DMS 273 (cell line): ENCODE data around the gene GATAD2A.
A peak's percentile ranks its signal among the peaks of the same experiment; 100 is the strongest.

Experiments used
- DNase-seq: peaks from one replicate; lab custom pipeline; 2025; ENCODE audit not compliant: unreplicated experiment; lab: John Stamatoyannopoulos, UW

GATAD2A gene

DNA sequence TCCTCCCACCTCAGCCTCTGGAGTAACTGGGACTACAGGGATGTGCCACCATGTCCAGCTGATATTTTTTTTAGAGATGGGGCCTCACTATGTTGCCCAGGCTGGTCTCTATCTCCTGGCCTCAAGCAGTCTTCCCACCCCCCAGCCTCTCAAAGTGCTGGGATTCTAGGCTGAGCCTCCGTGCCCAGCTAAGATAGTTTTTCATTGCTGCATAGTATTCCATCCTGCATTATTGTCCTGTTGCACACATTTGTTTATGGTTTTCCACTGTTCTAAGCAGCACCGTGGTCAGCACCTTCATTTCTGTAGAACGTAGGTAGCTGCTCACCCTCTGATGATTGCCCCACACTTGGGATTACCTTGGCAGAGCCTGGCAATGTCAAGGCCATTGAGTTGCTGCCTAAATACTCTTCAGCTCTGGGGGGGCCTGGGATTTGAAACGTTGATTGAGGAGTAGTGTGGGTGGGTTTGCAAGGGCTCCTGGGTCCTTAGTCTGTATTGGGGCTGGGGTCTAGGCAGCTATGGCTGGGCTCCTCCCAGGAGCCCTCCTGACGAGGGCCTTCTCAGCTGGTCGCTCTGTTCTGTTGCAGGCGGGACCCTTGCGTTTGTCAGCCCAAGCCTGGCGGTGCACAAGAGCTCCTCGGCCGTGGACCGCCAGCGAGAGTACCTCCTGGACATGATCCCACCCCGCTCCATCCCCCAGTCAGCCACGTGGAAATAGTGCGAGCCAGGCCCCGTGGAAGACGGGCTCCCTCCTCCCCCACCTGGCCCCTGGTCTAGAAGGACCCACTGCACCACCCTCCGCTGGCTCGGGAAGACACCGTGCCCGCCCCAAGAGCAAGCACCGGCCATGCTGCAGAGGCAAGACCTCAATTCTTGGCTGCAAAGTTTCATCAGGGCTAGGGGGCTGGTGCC is 99.5 kb downstream of the GATAD2A start:
- DNase-seq, result no peak

DNA sequence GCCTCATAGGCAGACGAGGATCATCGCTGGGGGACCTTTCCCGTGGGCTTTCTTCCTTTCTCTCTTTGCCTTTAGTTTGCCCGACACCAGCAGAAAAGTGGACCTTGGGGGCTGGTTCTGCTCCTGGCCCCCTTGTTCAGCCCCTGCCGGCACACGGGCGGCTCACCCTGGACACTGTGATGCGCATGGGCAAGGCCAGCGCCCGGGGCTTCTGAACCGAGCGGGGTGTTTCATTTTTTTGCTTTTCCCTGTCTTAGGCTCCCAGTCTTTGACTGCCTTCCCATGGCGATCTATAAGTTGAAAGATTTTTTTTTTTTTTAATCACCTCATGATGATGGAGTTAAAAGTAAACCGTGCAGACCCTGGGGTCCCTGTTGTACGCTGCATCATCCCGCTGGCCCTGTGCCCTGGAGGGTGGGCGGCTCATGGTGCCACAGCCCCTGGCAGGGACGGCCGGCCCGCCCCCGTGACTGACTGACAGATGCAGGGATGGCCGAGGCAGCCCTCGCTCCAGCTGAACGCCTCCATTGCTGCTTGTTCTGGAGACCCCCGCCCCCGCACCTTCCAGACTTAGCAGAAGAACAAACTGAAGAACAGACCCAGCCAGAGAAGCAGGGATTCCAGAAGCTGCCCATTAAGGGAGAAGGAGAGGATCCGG is 100.3 kb downstream of the GATAD2A start:
- no peak for DNase-seq

DNA sequence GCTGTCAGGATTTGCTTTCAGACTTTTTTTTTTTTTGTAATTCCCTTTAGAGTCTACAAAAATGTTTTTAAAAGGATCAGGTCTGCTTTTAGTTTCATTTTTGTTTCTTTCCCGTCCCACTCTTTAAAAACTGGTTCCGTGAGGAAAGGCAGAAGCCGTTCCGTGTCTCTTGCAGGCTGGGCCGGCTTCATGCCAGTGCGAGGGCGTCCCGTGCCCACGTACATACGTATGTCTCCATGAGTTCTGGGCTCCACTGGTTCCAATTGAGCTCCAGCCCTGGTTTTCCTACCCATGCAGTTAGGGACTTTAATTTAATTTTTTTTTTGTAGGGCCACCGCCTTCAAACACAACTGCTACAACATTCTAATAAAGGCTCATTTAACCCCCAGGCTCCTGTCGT is 101.1 kb downstream of the GATAD2A start:
- no peak for DNase-seq

DNA sequence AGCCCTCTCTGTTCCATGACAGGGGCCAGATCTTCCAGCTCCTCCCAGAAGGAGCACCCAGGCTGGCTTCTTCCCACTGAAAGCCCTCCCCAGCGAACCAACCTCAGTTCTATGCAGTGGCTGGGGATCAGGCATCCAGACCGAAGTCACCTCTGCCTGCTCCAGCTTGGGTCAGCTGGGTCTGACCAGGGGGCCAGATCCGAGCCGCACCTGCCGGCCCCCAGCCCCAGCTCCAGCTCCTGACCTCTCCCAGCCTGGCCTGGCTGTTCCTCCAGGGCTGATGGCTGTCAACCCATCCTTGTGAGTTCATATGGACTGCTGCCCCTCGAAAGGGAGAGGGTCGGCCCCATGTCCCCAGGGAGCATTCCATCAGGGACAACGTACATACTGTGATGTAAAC is 101.9 kb downstream of the GATAD2A start:
- DNase-seq, result no peak

DNA sequence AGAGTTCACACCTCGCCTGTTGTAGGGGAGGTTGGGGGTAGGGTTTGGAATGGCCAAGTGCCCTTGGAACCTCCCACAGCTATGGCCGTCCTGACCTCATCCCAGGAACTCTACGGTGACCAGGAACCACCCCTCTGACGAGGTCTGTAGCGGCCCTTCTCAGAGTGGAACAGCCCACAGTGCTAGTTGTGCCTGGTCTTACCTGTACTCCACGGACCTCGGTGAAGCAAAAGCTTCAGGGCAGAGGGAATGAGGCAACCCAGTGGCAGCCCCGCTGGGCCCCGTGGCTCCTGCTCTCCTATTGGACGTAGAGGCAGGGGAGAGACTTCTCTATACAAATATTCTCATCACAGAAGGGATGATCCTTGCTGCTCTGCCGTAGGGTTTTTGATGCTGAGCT is 102.7 kb downstream of the GATAD2A start:
- DNase-seq, result no peak

DNA sequence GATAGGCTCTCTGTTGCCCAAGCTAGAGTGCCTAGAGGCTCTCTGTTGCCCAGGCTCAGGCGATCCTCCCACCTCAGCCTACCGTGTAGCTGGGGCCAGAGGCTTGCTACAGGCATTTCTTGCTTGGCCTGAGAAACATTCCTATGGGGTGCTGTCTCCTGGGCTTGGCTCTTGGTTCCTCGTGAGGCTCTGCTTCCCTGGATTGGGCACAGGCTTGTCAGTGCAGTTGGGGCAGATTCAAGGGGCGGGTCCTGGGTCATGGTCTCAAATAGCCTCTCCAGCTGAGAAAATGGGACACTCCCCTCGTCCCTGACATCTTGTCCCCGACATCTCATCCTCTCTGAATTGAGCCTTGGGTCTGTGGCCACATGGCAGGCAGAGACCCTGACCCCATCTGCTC is 105.0 kb downstream of the GATAD2A start:
- peak; percentile 74 for DNase-seq

DNA sequence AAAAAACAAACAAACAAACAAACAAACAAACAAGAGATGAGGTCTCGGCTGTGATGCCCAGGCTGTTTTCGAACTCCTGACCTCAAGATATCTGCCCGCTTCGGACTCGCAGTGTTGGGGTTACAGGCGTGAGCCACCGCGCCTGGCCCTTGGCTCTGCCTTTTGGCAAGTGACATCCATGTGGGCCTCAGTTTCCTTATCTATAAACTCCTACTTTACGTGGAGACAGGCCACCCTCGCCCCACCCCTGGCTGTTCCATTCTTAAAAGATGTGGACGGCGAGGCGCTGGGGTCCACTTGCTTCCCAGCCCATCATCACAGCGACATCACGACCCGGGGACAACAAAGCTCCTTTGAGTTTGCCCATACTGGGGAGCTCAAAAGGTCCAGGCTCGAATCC is 108.2 kb downstream of the GATAD2A start:
- no peak for DNase-seq

DNA sequence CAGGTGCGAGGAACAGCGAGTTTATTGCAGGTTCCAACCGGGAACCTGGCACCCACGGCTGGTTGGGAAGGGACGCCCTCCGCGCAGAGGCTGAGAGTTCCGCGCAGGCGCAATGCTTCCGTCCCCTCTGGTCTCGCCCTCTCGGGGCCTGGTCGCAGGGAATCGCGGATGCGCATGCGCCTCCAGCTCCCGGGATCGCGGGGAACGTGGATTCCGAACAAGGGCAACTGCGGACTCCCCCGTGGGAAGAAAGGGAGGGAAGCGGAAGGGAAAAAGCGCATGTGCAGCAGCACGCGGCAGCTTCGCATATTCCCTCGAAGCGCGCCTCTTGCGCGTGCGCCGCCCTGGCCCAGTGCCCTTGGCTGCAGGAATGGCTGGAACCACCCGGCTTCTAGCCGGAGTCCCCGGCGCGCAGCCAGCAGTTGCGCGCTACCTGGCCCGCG is 108.8 kb downstream of the GATAD2A start:
- no peak for DNase-seq

DNA sequence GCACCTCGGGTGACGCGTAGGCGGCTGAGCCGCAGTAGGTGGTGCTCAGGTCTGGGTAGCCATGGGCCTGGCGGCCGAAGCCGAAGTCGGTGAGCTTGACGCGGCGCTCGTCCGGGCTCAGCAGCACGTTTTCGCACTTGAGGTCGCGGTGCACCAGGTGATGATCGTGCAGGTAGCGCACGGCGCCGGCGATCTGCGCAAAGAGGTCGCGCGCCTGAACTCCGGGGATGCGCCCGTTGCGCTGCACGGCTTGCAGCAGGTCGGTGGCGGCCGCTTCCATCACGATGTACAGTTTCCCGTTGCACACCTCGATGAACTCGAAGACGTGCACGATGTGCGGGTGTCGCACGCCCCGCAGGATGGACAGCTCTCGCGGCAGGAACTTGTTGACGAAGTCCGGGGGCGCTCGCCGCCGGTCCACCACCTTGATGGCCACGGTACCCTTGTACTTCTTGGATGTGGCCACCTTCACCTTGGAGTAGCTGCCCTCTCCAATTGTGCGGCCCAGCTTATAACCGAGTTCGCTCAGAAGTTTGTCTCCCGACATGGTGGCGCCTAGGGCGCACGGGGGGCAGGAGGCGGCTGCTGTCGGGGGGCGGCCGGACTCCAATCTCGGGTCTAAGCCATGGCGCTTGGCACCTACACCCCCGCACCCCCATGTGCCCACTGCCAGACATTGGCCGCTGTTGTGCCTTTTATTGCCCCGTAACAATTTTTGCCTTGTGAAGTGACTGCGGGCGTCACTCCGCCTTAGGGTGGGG is 109.6 kb downstream of the GATAD2A start, which contains the start of gene TSSK6:
TSS of gene TSSK6 (minus strand) at position 668 of the 761 bp plus-strand sequence. CDS start at position 547, 121 bp downstream.
- no peak for DNase-seq

DNA sequence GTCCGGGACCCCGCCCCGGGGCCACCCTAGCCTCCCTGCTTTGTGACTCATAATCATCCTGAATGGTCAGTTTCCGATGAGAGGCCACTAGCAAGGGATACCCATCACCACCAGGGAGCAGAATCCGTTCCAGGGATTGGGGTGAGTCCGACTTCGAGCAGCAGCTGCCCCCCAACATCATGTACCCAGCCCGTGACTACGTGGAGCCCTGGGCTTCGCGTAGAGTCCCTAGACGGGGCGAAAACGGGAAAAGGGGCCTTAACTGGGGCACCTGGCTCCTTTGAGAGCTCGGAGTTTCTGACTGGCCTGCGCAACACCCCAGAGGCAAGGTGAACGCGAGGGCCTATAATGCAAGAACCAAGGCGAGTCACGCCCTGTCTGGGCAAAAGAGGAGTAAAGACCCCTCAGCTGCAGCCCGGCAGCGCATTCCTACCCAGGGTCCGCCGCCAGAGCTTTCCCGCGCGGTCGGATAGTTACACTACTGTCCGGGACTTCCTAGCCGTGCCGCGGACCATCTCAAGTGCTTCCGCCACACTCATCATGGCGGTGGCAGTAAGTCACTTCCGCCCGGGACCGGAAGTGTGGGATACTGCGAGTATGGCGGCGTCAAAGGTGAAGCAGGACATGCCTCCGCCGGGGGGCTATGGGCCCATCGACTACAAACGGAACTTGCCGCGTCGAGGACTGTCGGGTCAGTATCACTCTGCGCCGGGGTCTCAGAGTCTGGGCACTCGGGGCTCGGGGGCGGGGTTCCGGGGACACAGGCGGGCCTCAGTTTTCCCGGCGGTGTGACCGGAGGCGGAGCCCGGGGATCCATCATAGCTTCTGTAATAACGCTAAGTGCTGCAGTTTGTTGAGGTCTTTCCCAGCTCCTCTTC is 110.4 kb downstream of the GATAD2A start, which contains the start of gene NDUFA13:
TSS of gene NDUFA13 (plus strand) at position 584 of the 878 bp plus-strand sequence. CDS start at position 598, 14 bp downstream.
- peak; percentile 97 for DNase-seq

DNA sequence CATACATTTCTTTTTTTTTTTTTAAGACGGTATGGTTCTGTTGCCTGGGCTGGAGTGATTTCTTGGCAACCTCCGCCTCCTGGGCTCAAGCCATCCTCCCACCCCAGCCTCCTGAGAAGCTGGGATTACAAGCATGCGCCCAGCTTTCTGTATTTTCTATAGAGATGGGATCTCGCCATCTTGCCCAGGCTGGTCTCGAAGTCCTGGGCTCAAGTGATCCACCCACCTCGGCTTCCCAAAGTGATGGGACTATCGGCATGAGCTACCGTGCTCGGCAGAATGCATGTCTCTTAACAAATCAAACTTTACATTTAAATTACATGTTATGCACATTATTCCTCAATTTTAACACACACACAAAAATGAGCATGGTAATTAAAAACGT is 111.8 kb downstream of the GATAD2A start:
- no peak for DNase-seq

DNA sequence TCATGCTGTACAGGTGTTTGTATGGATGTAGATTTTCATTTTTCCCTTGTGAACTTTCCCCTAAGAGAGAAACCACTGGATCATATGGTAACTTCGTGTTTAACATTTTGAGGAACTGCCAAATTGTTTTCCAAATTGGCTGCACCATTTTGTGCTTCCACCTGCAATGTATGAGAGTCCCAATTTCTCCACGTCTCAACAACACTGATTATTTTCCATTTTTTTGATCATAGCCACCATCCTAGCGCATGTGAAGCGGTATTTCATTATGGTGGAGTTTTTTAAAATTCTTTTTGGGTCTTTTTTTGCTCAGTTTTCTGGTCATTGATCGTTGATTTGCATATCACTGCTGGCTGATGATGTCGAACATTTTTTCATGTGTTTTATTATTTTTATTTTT is 115.5 kb downstream of the GATAD2A start:
- no peak for DNase-seq

DNA sequence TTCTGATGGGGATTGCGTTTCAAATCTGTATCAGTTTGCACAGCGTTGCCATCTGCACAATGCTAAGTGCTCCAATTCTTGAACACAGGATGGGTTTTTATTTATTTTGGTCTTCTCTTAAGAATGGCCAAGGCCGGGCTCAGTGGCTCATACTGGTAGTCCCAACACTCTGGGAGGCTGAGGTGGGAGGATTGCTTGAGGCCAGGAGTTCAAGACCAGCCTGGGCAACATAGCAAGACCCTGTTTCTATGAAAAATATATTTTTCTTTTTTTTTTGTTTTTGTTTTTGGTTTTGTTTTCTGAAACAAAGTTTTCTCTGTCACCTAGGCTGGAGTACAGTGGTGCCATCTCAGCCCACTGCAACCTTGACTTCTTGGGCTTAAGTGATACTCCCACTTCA is 117.7 kb downstream of the GATAD2A start:
- DNase-seq, result no peak

DNA sequence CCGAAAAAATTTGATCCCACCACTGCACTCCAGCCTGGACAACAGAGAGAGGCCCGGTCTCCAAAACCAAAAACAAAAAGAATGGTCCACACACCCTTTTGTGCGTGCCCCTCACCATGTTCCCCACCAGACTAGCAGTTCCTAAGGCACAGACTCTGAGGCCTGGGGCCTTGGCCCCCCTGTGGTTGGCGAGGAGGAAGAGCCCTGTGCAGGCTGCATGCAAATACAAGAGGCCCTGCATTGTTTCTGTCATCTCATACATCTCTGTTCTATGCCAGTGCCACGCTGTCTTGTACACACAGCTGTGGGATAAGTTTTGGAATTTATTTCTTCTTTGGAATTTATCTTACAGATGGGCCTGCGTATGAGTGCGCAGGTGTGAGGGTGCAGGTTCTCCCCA is 118.6 kb downstream of the GATAD2A start:
- DNase-seq, result no peak

DNA sequence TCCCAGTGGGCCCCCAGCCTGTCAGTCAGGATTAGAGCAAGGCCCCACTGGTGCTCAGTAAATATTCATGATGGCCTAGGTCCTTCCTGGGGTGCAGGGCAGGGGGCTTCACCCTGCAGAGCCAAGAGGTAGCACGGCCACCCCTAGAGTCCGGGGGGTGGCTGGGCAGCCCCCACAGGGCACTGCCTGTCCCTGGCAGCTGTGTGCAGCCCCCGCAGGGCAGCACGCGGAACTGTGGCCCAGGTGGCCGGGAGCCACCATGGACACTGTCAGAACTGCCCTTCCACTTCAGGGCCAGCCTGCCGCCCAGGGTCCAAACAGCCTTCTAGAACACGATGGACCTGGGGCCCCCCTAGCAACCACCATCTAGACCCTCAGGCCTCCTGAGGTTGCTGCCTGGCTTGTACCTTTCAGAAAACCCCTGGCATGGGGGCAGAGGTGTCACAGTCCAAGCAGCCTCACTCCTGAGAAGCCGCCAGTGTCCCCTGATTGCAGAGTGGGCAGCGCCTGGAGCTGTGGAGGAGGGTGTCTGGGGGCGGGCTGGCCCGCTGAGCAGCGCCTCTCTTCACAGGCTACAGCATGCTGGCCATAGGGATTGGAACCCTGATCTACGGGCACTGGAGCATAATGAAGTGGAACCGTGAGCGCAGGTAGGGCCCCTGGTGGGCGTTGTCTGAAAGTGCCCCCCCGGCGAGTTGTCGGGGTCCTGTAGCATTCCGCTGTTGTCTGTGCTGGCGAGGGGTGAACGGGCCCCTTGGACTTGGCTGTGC is 120.3 kb downstream of the GATAD2A start:
- DNase-seq, result no peak

DNA sequence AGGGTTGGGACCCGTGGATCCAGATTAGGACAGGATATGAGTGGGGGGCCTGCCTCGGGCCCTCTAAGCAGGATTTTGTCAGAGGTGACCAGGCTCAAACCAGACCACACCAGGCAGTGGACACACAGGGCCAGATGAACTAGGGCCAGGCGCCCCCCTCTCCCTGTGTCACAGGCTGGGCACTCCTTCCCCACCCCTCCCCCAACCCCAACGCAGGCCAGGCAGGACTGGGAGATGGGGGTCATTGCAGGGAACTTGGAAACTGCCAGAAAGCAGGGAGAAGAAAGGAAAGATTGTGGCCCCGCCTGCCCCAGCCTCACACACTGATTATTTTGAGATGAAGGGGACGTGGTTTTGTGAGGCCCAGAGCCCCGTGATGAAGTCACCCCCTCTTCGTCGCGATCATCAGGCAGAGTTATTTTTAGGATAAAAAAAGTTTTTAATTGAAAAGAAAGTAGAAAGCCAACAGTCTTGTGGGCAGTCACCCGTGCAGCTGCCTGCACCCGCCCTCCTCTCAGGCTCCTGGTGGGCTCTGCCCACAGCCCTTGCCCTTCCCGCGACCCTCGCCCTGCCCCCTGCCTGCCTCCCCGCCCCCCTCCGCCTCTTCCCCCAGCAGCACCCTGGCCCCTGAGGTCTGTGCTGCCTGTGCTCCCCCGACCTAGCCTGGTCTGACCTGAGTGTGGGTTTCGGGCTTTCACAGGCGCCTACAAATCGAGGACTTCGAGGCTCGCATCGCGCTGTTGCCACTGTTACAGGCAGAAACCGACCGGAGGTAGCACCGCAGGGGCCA is 121.3 kb downstream of the GATAD2A start:
- DNase-seq, result no peak

DNA sequence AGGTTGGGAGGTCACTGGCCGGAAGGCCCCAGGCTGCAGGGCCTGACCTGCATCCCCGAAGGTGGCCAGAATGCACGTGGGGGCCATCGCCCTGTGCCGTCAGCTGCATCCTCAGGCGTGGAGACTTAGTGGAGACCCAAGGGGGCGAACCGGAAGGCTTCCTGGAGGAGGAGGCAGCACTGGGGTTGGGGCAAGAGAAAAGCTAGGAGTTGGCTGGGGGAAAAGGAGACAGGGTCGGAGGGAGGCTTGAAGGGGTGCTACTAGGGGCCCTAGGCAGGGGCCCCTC is 121.8 kb downstream of the GATAD2A start:
- no peak for DNase-seq

DNA sequence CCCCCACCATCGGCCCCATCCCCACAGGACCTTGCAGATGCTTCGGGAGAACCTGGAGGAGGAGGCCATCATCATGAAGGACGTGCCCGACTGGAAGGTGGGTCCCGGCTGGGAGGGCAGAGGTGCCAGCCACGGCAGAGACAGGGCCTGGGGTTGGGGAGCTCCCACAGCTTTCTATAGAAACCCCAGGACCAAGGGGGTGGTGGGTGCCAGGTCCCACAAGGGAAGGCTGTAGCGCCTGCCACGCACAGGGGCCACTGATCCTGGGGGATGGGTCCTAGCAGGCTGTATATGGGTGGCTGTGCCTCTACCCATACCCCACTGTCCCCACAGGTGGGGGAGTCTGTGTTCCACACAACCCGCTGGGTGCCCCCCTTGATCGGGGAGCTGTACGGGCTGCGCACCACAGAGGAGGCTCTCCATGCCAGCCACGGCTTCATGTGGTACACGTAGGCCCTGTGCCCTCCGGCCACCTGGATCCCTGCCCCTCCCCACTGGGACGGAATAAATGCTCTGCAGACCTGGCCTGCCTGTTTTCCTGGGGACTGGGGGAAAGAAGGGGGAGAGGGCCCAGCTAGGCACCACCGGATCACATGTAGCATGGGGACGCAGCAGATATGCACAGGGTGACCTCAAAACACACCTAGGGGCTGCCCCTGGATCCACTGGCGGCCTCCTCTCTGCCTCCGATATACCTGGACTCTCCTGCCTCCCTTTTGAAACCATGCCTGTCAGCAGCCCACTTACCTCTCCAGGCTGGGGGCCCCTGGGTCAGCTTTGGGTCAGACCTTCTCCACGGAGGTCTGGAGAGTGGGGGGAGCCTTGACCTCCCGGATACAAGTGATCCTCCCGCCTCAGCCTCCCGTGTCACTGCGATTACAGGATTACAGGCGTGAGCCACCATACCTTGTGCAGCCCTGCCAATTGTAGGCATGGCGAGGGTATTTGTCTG is 122.5 kb downstream of the GATAD2A start:
- no peak for DNase-seq
